ENCODE results near the gene OCEL1. TPM values are rescaled to one million over a fixed set of nuclear protein-coding genes. Genes with fewer than 3 reads are reported as not detected.

Gene OCEL1
- total and polyA plus RNA-seq, 2 of the 13 experiments (the other 11 are each of a cell fraction or from before 2014, with no cell fraction given) = 10.6 to 17.2 TPM

DNA sequence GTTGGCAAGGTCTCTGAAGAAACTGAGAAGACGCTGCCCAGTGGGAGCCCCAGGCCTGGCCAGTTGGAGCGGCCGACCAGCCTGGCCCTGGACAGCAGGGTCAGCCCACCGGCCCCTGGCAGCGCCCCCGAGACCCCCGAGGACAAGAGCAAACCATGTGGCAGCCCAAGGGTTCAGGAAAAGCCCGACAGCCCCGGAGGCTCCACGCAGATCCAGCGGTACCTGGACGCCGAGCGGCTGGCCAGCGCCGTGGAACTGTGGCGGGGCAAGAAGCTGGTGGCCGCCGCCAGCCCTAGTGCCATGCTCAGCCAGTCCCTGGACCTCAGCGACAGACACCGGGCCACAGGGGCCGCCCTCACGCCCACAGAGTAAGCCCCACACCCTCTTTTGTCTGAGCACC is 30.9 kb upstream of the OCEL1 start (continued):
- TF ChIP-seq, protein P1, sequence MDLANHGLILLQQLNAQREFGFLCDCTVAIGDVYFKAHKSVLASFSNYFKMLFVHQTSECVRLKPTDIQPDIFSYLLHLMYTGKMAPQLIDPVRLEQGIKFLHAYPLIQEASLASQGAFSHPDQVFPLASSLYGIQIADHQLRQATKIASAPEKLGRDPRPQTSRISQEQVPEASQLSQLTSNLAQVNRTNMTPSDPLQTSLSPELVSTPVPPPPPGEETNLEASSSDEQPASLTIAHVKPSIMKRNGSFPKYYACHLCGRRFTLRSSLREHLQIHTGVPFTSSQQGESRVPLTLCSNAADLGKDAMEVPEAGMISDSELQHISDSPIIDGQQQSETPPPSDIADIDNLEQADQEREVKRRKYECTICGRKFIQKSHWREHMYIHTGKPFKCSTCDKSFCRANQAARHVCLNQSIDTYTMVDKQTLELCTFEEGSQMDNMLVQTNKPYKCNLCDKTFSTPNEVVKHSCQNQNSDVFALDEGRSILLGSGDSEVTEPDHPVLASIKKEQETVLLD (CRISPR knock-in tag; IDR thresholded peaks at IDR 0.05; ENCODE audit: low read depth) = no peak

- in situ Hi-C loops (cut with HindIII; ENCODE audit: extremely low pct_ligation_motif_present, low pct_unique_long_range_greater_than_20kb) = no loop called here
- TF ChIP-seq ZBTB21 (CRISPR knock-in tag; IDR thresholded peaks at IDR 0.05) (no peak), PHF20 (CRISPR knock-in tag; IDR thresholded peaks at IDR 0.05) (no peak), CCDC6 (CRISPR knock-in tag; IDR thresholded peaks at IDR 0.05) (no peak), CREM (IDR thresholded peaks at IDR 0.05) (no peak), CREM (CRISPR knock-in tag; IDR thresholded peaks at IDR 0.05) (no peak), HHEX (CRISPR knock-in tag; IDR thresholded peaks at IDR 0.05) (no peak), PCBP1 (IDR thresholded peaks at IDR 0.05; ENCODE audit: borderline replicate concordance, low read depth, low read length) (no peak), ZNF432 (CRISPR knock-in tag; IDR thresholded peaks at IDR 0.05; ENCODE audit: borderline replicate concordance) (no peak), ZNF337 (CRISPR knock-in tag; IDR thresholded peaks at IDR 0.05; ENCODE audit: borderline replicate concordance, low read depth) (no peak), ZFY (CRISPR knock-in tag; IDR thresholded peaks at IDR 0.05) (no peak), ZSCAN20 (CRISPR knock-in tag; IDR thresholded peaks at IDR 0.05; ENCODE audit: borderline replicate concordance) (no peak), TIGD3 (CRISPR knock-in tag; IDR thresholded peaks at IDR 0.05; ENCODE audit: borderline replicate concordance) (no peak), ZNF577 (CRISPR knock-in tag; IDR thresholded peaks at IDR 0.05; ENCODE audit: borderline replicate concordance, low read depth) (no peak), GPN1 (CRISPR knock-in tag; IDR thresholded peaks at IDR 0.05; ENCODE audit: borderline replicate concordance) (no peak), HMG20B (CRISPR knock-in tag; conservative IDR thresholded peaks at IDR 0.05) (no peak)
- TF ChIP-seq, protein P2, sequence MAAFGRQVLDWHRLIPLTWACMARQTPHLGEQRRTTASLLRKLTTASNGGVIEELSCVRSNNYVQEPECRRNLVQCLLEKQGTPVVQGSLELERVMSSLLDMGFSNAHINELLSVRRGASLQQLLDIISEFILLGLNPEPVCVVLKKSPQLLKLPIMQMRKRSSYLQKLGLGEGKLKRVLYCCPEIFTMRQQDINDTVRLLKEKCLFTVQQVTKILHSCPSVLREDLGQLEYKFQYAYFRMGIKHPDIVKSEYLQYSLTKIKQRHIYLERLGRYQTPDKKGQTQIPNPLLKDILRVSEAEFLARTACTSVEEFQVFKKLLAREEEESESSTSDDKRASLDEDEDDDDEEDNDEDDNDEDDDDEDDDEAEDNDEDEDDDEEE (CRISPR knock-in tag; IDR thresholded peaks at IDR 0.05) = no peak
- TF ChIP-seq, protein P3, sequence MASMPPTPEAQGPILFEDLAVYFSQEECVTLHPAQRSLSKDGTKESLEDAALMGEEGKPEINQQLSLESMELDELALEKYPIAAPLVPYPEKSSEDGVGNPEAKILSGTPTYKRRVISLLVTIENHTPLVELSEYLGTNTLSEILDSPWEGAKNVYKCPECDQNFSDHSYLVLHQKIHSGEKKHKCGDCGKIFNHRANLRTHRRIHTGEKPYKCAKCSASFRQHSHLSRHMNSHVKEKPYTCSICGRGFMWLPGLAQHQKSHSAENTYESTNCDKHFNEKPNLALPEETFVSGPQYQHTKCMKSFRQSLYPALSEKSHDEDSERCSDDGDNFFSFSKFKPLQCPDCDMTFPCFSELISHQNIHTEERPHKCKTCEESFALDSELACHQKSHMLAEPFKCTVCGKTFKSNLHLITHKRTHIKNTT (CRISPR knock-in tag; IDR thresholded peaks at IDR 0.05) = no peak
- TF ChIP-seq, protein P4, sequence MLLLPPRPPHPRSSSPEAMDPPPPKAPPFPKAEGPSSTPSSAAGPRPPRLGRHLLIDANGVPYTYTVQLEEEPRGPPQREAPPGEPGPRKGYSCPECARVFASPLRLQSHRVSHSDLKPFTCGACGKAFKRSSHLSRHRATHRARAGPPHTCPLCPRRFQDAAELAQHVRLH (CRISPR knock-in tag; IDR thresholded peaks at IDR 0.05; ENCODE audit: borderline replicate concordance, low read depth) = no peak
- intact Hi-C loops (cut with micrococcal nuclease; ENCODE audit: unreplicated experiment) = no loop called here
- Histone ChIP-seq H3K4me3 (replicated peaks in 1 of 3; ENCODE audit: insufficient read depth in 1 of 3, low read depth in 2 of 3, low read length in 3 of 3) (no peak overlapping the region), H2AFZ (ENCODE audit: low read length) (no peak overlapping the region), H3K27ac (ENCODE audit: extremely low read length, insufficient read depth, low read length) (no peak overlapping the region), H3K4me2 (ENCODE audit: low read depth, low read length) (no peak overlapping the region), H3K4me1 (ENCODE audit: insufficient read depth, low read length) (peaks cover 20% of the 10 kb centered on the region), H3K27me3 (ENCODE audit: control insufficient read depth in 1 of 2, insufficient read depth in 2 of 2, low read length in 2 of 2) (no peaks in the 10 kb centered on the region), H3K79me2 (ENCODE audit: insufficient read depth, low read length) (no peaks in the 10 kb centered on the region), H3K36me3 (replicated peaks in 1 of 2; ENCODE audit: control insufficient read depth in 1 of 2, insufficient read depth in 2 of 2, low read length in 2 of 2) (peaks cover 11 to 13% of the 10 kb centered on the region in 2 experiments; a peak in 4 of 5 replicates), H4K20me1 (ENCODE audit: insufficient read depth, low read length) (no peaks in the 10 kb centered on the region), H3K9me3 (ENCODE audit: low read length) (no peaks in the 10 kb centered on the region), H3K9ac (ENCODE audit: insufficient read depth, low read depth, low read length) (no peak overlapping the region)
- WGBS (ENCODE audit: low lambda C conversion rate) = 97% methylated on average over 7 of the region's 7 CpGs
- ATAC-seq = no peak
- no TSS peak for BruUV-seq (replicated peaks)
- no peak for FAIRE-seq
- ChIA-PET POLR2A (no interaction called here), CTCF (ENCODE audit: low intra/inter-chr PET ratio, low total read pairs) (no interaction called here)
- DNase-seq (ENCODE audit: low spot score) = no peak
Observed at GRCh38 chr19:17196610-17197009, 29.4 kb upstream of the OCEL1 start.

All from HepG2 (cell line).